ENCODE measurements around the gene SPEM2.

Gene SPEM2

GRCh38 chr17:7403977-7404736, 21.3 kb upstream of the SPEM2 start, which contains the start of gene TMEM256:
Gene TMEM256, minus strand, starts transcription at chr17:7404097. Its CDS starts 13 bp downstream, at chr17:7404084.
- DNase-seq, result peak; percentile 98

- DNase-seq, result peak; percentile 81
These were observed 20.6 kb upstream of the SPEM2 start for GRCh38 chr17:7404737-7405349.

GRCh38 chr17:7405350-7406234, 19.8 kb upstream of the SPEM2 start:
- DNase-seq, result no peak

GRCh38 chr17:7406235-7406825, 19.1 kb upstream of the SPEM2 start:
- DNase-seq, result no peak

- DNase-seq, result no peak
These were observed 18.3 kb upstream of the SPEM2 start for GRCh38 chr17:7407082-7407481.

- no peak for DNase-seq
These were observed 17.7 kb upstream of the SPEM2 start, which contains the start of gene NLGN2 for GRCh38 chr17:7407485-7408251. Gene NLGN2, plus strand, starts transcription at chr17:7407845. Its CDS starts 411 bp downstream, at chr17:7408256.

GRCh38 chr17:7408252-7408727, 17.1 kb upstream of the SPEM2 start:
- DNase-seq, result peak; percentile 52

- DNase-seq, result no peak
These were observed 16.6 kb upstream of the SPEM2 start for GRCh38 chr17:7408863-7409262.

- no peak for DNase-seq
These were observed 15.7 kb upstream of the SPEM2 start for GRCh38 chr17:7409716-7410115.

- DNase-seq, result no peak
These were observed 14.6 kb upstream of the SPEM2 start for GRCh38 chr17:7410634-7411426.

- no peak for DNase-seq
These were observed 14.0 kb upstream of the SPEM2 start for GRCh38 chr17:7411427-7411750.

GRCh38 chr17:7413346-7413985, 11.9 kb upstream of the SPEM2 start:
- no peak for DNase-seq

- DNase-seq, result no peak
These were observed 10.6 kb upstream of the SPEM2 start for GRCh38 chr17:7414837-7415236.

GRCh38 chr17:7415784-7416183, 9.6 kb upstream of the SPEM2 start:
- no peak for DNase-seq

- peak; percentile 21 for DNase-seq
These were observed 9.1 kb upstream of the SPEM2 start for GRCh38 chr17:7416323-7416722.

GRCh38 chr17:7417056-7417655, 8.3 kb upstream of the SPEM2 start:
- DNase-seq, result no peak

GRCh38 chr17:7418472-7419152, 6.8 kb upstream of the SPEM2 start:
- no peak for DNase-seq

- DNase-seq, result no peak
These were observed 5.4 kb upstream of the SPEM2 start, which contains the start of gene SPEM1 for GRCh38 chr17:7419819-7420610. Gene SPEM1, plus strand, starts transcription at chr17:7420324. Its CDS starts 61 bp downstream, at chr17:7420385.

GRCh38 chr17:7421186-7421585, 4.2 kb upstream of the SPEM2 start:
- no peak for DNase-seq

Measured in CD4-positive, alpha-beta T cell treated with Interleukin-17A for 4 hours (primary cell).